Measurements from ENCODE around the gene PRRG2. TPM values are rescaled to one million over a fixed set of nuclear protein-coding genes. Genes with fewer than 3 reads are reported as not detected.
A peak's percentile ranks its signal among the peaks of the same experiment; 100 is the strongest.

The PRRG2 gene
- total and polyA plus RNA-seq, 2 of the 13 experiments (the other 11 are each of a cell fraction or from before 2014, with no cell fraction given): 0.66 to 0.82 TPM

DNA sequence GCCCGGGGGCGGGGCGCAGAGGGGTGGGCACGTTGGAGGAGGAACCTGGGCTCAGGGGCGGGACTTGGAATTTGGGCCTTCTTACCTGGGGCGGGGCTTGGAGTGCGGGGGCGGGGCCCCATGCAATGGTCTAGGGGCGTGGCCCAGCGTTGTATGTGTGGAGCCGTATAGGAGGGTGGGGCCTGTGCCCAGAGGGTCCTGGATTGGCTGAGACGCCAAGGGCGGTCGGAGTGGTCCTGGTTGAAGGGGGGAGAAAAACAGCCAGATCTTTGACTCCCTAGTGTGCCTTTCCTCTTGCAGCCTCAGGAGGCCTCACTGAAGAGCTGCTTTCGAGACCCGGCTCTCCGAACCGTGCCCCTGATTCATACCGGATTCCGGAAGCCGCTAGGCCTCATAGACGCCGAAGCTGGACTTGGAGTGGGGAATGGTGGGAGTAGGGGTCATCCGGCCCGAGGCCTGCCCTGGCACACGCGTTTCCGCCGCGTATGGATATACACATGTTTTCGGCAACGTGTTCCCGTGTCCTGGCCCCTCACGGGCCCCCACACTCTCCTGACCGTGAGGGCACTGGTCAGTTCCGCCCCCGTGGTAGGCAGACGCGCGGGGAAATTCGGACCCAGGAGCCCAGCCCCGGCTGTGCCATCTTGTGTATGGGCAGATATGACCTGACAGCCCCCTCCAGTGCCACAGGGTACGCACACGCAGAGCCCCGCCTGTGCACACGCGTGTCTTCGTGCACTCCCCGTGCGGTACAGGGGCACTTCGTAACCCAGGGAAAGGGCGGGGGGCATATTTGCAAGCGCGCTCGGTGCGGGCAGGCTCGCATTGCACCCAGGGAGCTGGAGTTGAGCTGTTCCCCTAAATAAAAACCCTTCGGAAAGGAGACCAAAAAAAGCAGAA is 9.2 kb downstream of the PRRG2 start (continued):
- TF ChIP-seq TAF15 (IDR thresholded peaks at IDR 0.05; ENCODE audit: low read depth, low read length, poor library complexity, severe bottlenecking): peak; percentile 85
- no peak for TF ChIP-seq ATF1 (CRISPR knock-in tag; IDR thresholded peaks at IDR 0.05)
- TF ChIP-seq HOXA3 (CRISPR knock-in tag; IDR thresholded peaks at IDR 0.05): peak; percentile 74
- TF ChIP-seq IKZF4 (CRISPR knock-in tag; IDR thresholded peaks at IDR 0.05; ENCODE audit: borderline replicate concordance, low read depth, not compliant biosample characterization): peak; percentile 84
- TF ChIP-seq, protein P1, sequence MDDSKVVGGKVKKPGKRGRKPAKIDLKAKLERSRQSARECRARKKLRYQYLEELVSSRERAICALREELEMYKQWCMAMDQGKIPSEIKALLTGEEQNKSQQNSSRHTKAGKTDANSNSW (CRISPR knock-in tag; IDR thresholded peaks at IDR 0.05; ENCODE audit: borderline replicate concordance): no peak; the same call in 1 of the 2 replicates
- TF ChIP-seq MTA1 (CRISPR knock-in tag; IDR thresholded peaks at IDR 0.05; ENCODE audit: borderline replicate concordance): peak; percentile 23; the same call in 1 of the 2 replicates
- TF ChIP-seq, protein P2, sequence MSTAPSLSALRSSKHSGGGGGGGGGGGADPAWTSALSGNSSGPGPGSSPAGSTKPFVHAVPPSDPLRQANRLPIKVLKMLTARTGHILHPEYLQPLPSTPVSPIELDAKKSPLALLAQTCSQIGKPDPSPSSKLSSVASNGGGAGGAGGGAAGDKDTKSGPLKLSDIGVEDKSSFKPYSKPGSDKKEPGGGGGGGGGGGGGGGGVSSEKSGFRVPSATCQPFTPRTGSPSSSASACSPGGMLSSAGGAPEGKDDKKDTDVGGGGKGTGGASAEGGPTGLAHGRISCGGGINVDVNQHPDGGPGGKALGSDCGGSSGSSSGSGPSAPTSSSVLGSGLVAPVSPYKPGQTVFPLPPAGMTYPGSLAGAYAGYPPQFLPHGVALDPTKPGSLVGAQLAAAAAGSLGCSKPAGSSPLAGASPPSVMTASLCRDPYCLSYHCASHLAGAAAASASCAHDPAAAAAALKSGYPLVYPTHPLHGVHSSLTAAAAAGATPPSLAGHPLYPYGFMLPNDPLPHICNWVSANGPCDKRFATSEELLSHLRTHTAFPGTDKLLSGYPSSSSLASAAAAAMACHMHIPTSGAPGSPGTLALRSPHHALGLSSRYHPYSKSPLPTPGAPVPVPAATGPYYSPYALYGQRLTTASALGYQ (CRISPR knock-in tag; IDR thresholded peaks at IDR 0.05): 0 out of 2 replicates have a peak, but pooled peaks have one; percentile 42
- TF ChIP-seq AGO2 (optimal IDR thresholded peaks at IDR 0.05; ENCODE audit: low read depth, low read length): peak; percentile 96
- no peak for TF ChIP-seq ZNF180 (CRISPR knock-in tag; IDR thresholded peaks at IDR 0.05; ENCODE audit: borderline replicate concordance, low read depth)
- no peak for TF ChIP-seq ZNF326 (CRISPR knock-in tag; IDR thresholded peaks at IDR 0.05; ENCODE audit: borderline replicate concordance)
- peak; percentile 39; the same call in 1 of the 2 replicates for TF ChIP-seq ZFP90 (CRISPR knock-in tag; IDR thresholded peaks at IDR 0.05; ENCODE audit: borderline replicate concordance)
- TF ChIP-seq HNF4G (IDR thresholded peaks at IDR 0.05; ENCODE audit: borderline replicate concordance, low read depth, low read length): no peak
- TF ChIP-seq HNF4G (CRISPR knock-in tag; IDR thresholded peaks at IDR 0.05; ENCODE audit: borderline replicate concordance, low read depth): 0 out of 2 replicates have a peak, but pooled peaks have one; percentile 11
- TF ChIP-seq KDM5B (CRISPR knock-in tag; IDR thresholded peaks at IDR 0.05; ENCODE audit: borderline replicate concordance): peak; percentile 77; the same call in 1 of the 2 replicates
- TF ChIP-seq ZNF460 (CRISPR knock-in tag; IDR thresholded peaks at IDR 0.05; ENCODE audit: borderline replicate concordance): no peak
- TF ChIP-seq SRSF4 (IDR thresholded peaks at IDR 0.05; ENCODE audit: low read depth, low read length, poor library complexity, severe bottlenecking): peak; percentile 38
- TF ChIP-seq NR2F6 (IDR thresholded peaks at IDR 0.05): no peak
- no peak for TF ChIP-seq NR2F6 (CRISPR knock-in tag; IDR thresholded peaks at IDR 0.05)
- TF ChIP-seq, protein P3, sequence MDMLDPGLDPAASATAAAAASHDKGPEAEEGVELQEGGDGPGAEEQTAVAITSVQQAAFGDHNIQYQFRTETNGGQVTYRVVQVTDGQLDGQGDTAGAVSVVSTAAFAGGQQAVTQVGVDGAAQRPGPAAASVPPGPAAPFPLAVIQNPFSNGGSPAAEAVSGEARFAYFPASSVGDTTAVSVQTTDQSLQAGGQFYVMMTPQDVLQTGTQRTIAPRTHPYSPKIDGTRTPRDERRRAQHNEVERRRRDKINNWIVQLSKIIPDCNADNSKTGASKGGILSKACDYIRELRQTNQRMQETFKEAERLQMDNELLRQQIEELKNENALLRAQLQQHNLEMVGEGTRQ (IDR thresholded peaks at IDR 0.05; ENCODE audit: low read depth, low read length): no peak
- TF ChIP-seq, protein P3 (CRISPR knock-in tag; IDR thresholded peaks at IDR 0.05; ENCODE audit: borderline replicate concordance): no peak
- no peak for TF ChIP-seq CENPT (CRISPR knock-in tag; IDR thresholded peaks at IDR 0.05; ENCODE audit: low read depth)
- no peak for TF ChIP-seq ZNF383 (CRISPR knock-in tag; IDR thresholded peaks at IDR 0.05; ENCODE audit: borderline replicate concordance)
- TF ChIP-seq, protein P4, sequence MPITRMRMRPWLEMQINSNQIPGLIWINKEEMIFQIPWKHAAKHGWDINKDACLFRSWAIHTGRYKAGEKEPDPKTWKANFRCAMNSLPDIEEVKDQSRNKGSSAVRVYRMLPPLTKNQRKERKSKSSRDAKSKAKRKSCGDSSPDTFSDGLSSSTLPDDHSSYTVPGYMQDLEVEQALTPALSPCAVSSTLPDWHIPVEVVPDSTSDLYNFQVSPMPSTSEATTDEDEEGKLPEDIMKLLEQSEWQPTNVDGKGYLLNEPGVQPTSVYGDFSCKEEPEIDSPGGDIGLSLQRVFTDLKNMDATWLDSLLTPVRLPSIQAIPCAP (CRISPR knock-in tag; IDR thresholded peaks at IDR 0.05; ENCODE audit: low read depth): no peak
- peak; percentile 75 for TF ChIP-seq HIVEP1 (CRISPR knock-in tag; IDR thresholded peaks at IDR 0.05)

Measured in HepG2 (cell line).